ENCODE results near the gene SBF2. TPM values are rescaled to one million over a fixed set of nuclear protein-coding genes. Genes with fewer than 3 reads are reported as not detected.

SBF2 gene
- total and polyA plus RNA-seq, 2 of the 13 experiments (the other 11 are each of a cell fraction or from before 2014, with no cell fraction given) = 24.0 to 45.8 TPM

DNA sequence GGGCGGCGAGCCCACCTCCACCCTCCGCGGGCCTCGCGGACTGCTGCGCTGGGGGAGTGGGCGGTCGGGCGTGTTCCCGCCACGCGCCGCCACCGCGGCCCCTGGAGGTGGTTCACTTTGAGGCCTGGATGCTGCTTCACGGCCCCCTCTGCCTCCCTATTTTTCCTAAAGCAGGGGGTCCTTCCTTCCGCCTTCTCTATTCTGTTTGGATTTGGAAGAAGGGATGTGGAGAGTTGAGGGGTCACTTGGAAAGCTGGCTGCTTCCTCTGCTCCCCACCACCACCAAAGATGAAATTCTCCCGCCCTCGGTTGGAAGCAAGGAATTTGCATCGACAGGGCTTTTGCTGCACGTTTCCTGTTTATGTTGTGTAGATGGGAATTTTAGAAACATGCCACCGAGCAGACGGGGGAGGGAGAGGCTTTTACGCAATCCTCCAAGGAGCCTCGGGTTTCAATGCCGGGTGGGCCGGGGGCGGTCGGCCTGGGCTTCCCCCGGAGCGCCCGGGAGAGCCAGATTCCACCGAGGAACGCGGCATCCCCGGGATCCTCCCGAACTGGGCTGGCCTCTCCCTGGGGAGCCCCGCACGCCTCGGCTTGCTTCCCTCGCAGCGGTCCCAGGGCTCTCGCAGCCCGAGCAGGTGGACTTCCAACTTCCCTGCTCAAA is 403 bp upstream of the SBF2 start (continued):
- peak; percentile 26; the same call in 1 of the 2 replicates for TF ChIP-seq RXRA (CRISPR knock-in tag; IDR thresholded peaks at IDR 0.05)
- TF ChIP-seq KDM2A (CRISPR knock-in tag; IDR thresholded peaks at IDR 0.05; ENCODE audit: borderline replicate concordance, low read depth) = peak; percentile 29; the same call in 1 of the 2 replicates
- TF ChIP-seq, protein P1, sequence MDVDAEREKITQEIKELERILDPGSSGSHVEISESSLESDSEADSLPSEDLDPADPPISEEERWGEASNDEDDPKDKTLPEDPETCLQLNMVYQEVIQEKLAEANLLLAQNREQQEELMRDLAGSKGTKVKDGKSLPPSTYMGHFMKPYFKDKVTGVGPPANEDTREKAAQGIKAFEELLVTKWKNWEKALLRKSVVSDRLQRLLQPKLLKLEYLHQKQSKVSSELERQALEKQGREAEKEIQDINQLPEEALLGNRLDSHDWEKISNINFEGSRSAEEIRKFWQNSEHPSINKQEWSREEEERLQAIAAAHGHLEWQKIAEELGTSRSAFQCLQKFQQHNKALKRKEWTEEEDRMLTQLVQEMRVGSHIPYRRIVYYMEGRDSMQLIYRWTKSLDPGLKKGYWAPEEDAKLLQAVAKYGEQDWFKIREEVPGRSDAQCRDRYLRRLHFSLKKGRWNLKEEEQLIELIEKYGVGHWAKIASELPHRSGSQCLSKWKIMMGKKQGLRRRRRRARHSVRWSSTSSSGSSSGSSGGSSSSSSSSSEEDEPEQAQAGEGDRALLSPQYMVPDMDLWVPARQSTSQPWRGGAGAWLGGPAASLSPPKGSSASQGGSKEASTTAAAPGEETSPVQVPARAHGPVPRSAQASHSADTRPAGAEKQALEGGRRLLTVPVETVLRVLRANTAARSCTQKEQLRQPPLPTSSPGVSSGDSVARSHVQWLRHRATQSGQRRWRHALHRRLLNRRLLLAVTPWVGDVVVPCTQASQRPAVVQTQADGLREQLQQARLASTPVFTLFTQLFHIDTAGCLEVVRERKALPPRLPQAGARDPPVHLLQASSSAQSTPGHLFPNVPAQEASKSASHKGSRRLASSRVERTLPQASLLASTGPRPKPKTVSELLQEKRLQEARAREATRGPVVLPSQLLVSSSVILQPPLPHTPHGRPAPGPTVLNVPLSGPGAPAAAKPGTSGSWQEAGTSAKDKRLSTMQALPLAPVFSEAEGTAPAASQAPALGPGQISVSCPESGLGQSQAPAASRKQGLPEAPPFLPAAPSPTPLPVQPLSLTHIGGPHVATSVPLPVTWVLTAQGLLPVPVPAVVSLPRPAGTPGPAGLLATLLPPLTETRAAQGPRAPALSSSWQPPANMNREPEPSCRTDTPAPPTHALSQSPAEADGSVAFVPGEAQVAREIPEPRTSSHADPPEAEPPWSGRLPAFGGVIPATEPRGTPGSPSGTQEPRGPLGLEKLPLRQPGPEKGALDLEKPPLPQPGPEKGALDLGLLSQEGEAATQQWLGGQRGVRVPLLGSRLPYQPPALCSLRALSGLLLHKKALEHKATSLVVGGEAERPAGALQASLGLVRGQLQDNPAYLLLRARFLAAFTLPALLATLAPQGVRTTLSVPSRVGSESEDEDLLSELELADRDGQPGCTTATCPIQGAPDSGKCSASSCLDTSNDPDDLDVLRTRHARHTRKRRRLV (CRISPR knock-in tag; IDR thresholded peaks at IDR 0.05) = 0 out of 2 replicates have a peak, but pooled peaks have one; percentile 39
- TF ChIP-seq SP1 (IDR thresholded peaks at IDR 0.05) = no peak
- TF ChIP-seq SP1 (CRISPR knock-in tag; IDR thresholded peaks at IDR 0.05) = 0 out of 2 replicates have a peak, but pooled peaks have one; percentile 1
- 0 out of 2 replicates have a peak, but pooled peaks have one; percentile 29 for TF ChIP-seq ZNF431 (CRISPR knock-in tag; IDR thresholded peaks at IDR 0.05; ENCODE audit: borderline replicate concordance, low read depth)
- peak; percentile 4; the same call in 1 of the 2 replicates for TF ChIP-seq SIN3A (IDR thresholded peaks at IDR 0.05; ENCODE audit: borderline replicate concordance, low read depth, low read length)
- 0 out of 2 replicates have a peak, but pooled peaks have one; percentile 33 for TF ChIP-seq ZNF598 (CRISPR knock-in tag; IDR thresholded peaks at IDR 0.05; ENCODE audit: borderline replicate concordance)
- peak; percentile 40 for TF ChIP-seq SALL1 (CRISPR knock-in tag; IDR thresholded peaks at IDR 0.05)
- peak; percentile 92; the same call in 1 of the 2 replicates for TF ChIP-seq ZNF724P (CRISPR knock-in tag; IDR thresholded peaks at IDR 0.05; ENCODE audit: borderline replicate concordance)
- TF ChIP-seq ZNF292 (CRISPR knock-in tag; IDR thresholded peaks at IDR 0.05; ENCODE audit: borderline replicate concordance, low read depth) = peak; percentile 61; the same call in 1 of the 2 replicates
- TF ChIP-seq FOXK2 (IDR thresholded peaks at IDR 0.05) = peak; percentile 42; the same call in 1 of the 2 replicates
- TF ChIP-seq ZNF850 (CRISPR knock-in tag; conservative IDR thresholded peaks at IDR 0.05) = 0 out of 2 replicates have a peak, but pooled peaks have one; percentile 68
- TF ChIP-seq, protein P2, sequence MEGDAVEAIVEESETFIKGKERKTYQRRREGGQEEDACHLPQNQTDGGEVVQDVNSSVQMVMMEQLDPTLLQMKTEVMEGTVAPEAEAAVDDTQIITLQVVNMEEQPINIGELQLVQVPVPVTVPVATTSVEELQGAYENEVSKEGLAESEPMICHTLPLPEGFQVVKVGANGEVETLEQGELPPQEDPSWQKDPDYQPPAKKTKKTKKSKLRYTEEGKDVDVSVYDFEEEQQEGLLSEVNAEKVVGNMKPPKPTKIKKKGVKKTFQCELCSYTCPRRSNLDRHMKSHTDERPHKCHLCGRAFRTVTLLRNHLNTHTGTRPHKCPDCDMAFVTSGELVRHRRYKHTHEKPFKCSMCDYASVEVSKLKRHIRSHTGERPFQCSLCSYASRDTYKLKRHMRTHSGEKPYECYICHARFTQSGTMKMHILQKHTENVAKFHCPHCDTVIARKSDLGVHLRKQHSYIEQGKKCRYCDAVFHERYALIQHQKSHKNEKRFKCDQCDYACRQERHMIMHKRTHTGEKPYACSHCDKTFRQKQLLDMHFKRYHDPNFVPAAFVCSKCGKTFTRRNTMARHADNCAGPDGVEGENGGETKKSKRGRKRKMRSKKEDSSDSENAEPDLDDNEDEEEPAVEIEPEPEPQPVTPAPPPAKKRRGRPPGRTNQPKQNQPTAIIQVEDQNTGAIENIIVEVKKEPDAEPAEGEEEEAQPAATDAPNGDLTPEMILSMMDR (CRISPR knock-in tag; IDR thresholded peaks at IDR 0.05) = no peak
- no peak for TF ChIP-seq CBX2 (IDR thresholded peaks at IDR 0.05; ENCODE audit: low read depth, low read length)
- peak; percentile 60; the same call in 1 of the 2 replicates for TF ChIP-seq CBX2 (CRISPR knock-in tag; IDR thresholded peaks at IDR 0.05; ENCODE audit: low read depth)
- TF ChIP-seq, protein P3, sequence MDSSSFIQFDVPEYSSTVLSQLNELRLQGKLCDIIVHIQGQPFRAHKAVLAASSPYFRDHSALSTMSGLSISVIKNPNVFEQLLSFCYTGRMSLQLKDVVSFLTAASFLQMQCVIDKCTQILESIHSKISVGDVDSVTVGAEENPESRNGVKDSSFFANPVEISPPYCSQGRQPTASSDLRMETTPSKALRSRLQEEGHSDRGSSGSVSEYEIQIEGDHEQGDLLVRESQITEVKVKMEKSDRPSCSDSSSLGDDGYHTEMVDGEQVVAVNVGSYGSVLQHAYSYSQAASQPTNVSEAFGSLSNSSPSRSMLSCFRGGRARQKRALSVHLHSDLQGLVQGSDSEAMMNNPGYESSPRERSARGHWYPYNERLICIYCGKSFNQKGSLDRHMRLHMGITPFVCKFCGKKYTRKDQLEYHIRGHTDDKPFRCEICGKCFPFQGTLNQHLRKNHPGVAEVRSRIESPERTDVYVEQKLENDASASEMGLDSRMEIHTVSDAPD (CRISPR knock-in tag; IDR thresholded peaks at IDR 0.05) = 0 out of 2 replicates have a peak, but pooled peaks have one; percentile 10
- no peak for TF ChIP-seq SUZ12 (IDR thresholded peaks at IDR 0.05; ENCODE audit: low read depth, low read length)
- TF ChIP-seq ZNF761 (CRISPR knock-in tag; conservative IDR thresholded peaks at IDR 0.05) = 0 out of 2 replicates have a peak, but pooled peaks have one; percentile 27
- TF ChIP-seq AGO2 (optimal IDR thresholded peaks at IDR 0.05; ENCODE audit: low read depth, low read length) = peak; percentile 81
- 0 out of 2 replicates have a peak, but pooled peaks have one; percentile 54 for TF ChIP-seq ZNF441 (CRISPR knock-in tag; IDR thresholded peaks at IDR 0.05; ENCODE audit: borderline replicate concordance)
- TF ChIP-seq AGO1 (IDR thresholded peaks at IDR 0.05; ENCODE audit: low read depth, low read length, poor library complexity, severe bottlenecking) = peak; percentile 21
